ENCODE results near the gene CACNA1C. TPM values are rescaled to one million over a fixed set of nuclear protein-coding genes. Genes with fewer than 3 reads are reported as not detected.
A peak's percentile ranks its signal among the peaks of the same experiment; 100 is the strongest.

CACNA1C gene
- total RNA-seq, 1 donor from 2014 or later, result 11.7 TPM

- TF ChIP-seq CTCF (IDR thresholded peaks at IDR 0.05; ENCODE audit: unreplicated experiment), result no peak
- no peaks in the 10 kb centered on the region for H3K9me3 Mint-ChIP-seq (ENCODE audit: low read depth)
- no peak overlapping the region for H3K4me3 Mint-ChIP-seq (ENCODE audit: low read depth)
- no peaks in the 10 kb centered on the region for H3K36me3 Mint-ChIP-seq (ENCODE audit: insufficient read depth)
- no peak for DNase-seq (ENCODE audit: low spot score, unreplicated experiment)
- H3K4me1 Mint-ChIP-seq (ENCODE audit: low read depth), result no peaks in the 10 kb centered on the region
- H3K27me3 Mint-ChIP-seq, result peaks cover 14% of the 10 kb centered on the region
- H3K27ac Mint-ChIP-seq, result no peak overlapping the region
Observed at GRCh38 chr12:2384029-2384386, 331.2 kb downstream of the CACNA1C start.

GRCh38 chr12:2384533-2385351 is 332.0 kb downstream of the CACNA1C start:
- Mint-ChIP-seq H3K27ac (no peak overlapping the region), H3K4me3 (ENCODE audit: low read depth) (no peak overlapping the region), H3K36me3 (ENCODE audit: insufficient read depth) (no peaks in the 10 kb centered on the region), H3K27me3 (peaks cover 14% of the 10 kb centered on the region), H3K9me3 (ENCODE audit: low read depth) (no peaks in the 10 kb centered on the region), H3K4me1 (ENCODE audit: low read depth) (no peaks in the 10 kb centered on the region)
- TF ChIP-seq CTCF (IDR thresholded peaks at IDR 0.05; ENCODE audit: unreplicated experiment), result peak; percentile 7
- no peak for DNase-seq (ENCODE audit: low spot score, unreplicated experiment)

GRCh38 chr12:2385529-2385928 is 332.7 kb downstream of the CACNA1C start:
- Mint-ChIP-seq H3K27ac (no peak overlapping the region), H3K4me3 (ENCODE audit: low read depth) (no peak overlapping the region), H3K27me3 (peaks cover 18% of the 10 kb centered on the region), H3K9me3 (ENCODE audit: low read depth) (no peaks in the 10 kb centered on the region), H3K36me3 (ENCODE audit: insufficient read depth) (no peaks in the 10 kb centered on the region), H3K4me1 (ENCODE audit: low read depth) (no peaks in the 10 kb centered on the region)
- no peak for DNase-seq (ENCODE audit: low spot score, unreplicated experiment)
- TF ChIP-seq CTCF (IDR thresholded peaks at IDR 0.05; ENCODE audit: unreplicated experiment), result no peak

- Mint-ChIP-seq H3K27ac (no peak overlapping the region), H3K4me1 (ENCODE audit: low read depth) (no peaks in the 10 kb centered on the region), H3K27me3 (peaks cover 27% of the 10 kb centered on the region), H3K36me3 (ENCODE audit: insufficient read depth) (no peaks in the 10 kb centered on the region), H3K9me3 (ENCODE audit: low read depth) (no peaks in the 10 kb centered on the region), H3K4me3 (ENCODE audit: low read depth) (no peak overlapping the region)
- DNase-seq (ENCODE audit: low spot score, unreplicated experiment), result no peak
- TF ChIP-seq CTCF (IDR thresholded peaks at IDR 0.05; ENCODE audit: unreplicated experiment), result no peak
Observed at GRCh38 chr12:2386566-2386965, 333.8 kb downstream of the CACNA1C start.

- Mint-ChIP-seq H3K4me1 (ENCODE audit: low read depth) (no peaks in the 10 kb centered on the region), H3K36me3 (ENCODE audit: insufficient read depth) (no peaks in the 10 kb centered on the region), H3K27me3 (peaks cover 27% of the 10 kb centered on the region), H3K4me3 (ENCODE audit: low read depth) (no peak overlapping the region), H3K9me3 (ENCODE audit: low read depth) (no peaks in the 10 kb centered on the region), H3K27ac (no peak overlapping the region)
- DNase-seq (ENCODE audit: low spot score, unreplicated experiment), result no peak
- TF ChIP-seq CTCF (IDR thresholded peaks at IDR 0.05; ENCODE audit: unreplicated experiment), result no peak
Observed at GRCh38 chr12:2387103-2387834, 334.5 kb downstream of the CACNA1C start.

Measured in progenitor cell of endocrine pancreas (in vitro differentiated cells).